GM10248 (cell line): Measurements from ENCODE around the gene P4HA2.

Experiments
- CTCF ChIA-PET: fragments of 300-600 bp; sonication (Branson Sonifier 250); formaldehyde crosslinking; extraction: SDS; loops from one replicate; lab custom pipeline; 2021; ENCODE audit warnings: antibody characterized with exemption; lab: Yijun Ruan, JAX
- POLR2A ChIA-PET: fragments of 350-650 bp; sonication (Branson Sonifier 250); formaldehyde crosslinking; extraction: SDS; loops from one replicate; lab custom pipeline; 2020; ENCODE audit warnings: antibody characterized with exemption; lab: Yijun Ruan, JAX
- DNase-seq: peaks from one replicate; pipeline ENCODE4 v3.0.0; 2012; ENCODE audit errors: extremely low spot score
- TF ChIP-seq, protein P1 (sequence below): IDR thresholded peaks from 2 replicates; pipeline ENCODE4 v1.5.1; 2012; ENCODE audit warnings: mild to moderate bottlenecking, low read depth; ENCODE audit errors: extremely low read depth, missing control alignments, control extremely low read depth

Gene P4HA2

DNA sequence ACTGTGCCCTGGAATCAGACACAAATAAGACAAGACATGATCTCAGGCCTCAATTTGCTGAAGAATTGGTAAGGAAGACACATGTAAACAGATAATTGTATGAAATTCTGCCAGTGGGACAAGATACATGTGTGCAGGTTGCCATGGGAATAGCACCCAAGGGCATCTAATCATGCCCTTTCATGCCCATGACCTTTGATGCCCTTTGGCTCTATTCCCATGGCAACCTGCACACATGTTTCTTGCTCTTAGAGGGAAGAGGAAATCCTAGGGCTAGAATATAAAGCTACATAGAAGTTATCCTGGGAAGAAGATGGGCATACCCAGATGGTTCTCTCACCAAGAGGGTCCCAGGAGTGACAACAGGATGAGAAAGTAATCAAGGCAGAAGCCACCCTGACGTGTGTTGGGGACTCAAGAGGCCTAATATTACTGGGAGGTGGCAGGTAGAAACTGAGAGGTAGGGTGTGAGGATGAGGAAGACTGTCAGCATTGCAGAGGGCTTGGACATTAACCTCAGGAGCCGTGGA lies 34.4 kb downstream of the P4HA2 start:
- TF ChIP-seq, protein P1, sequence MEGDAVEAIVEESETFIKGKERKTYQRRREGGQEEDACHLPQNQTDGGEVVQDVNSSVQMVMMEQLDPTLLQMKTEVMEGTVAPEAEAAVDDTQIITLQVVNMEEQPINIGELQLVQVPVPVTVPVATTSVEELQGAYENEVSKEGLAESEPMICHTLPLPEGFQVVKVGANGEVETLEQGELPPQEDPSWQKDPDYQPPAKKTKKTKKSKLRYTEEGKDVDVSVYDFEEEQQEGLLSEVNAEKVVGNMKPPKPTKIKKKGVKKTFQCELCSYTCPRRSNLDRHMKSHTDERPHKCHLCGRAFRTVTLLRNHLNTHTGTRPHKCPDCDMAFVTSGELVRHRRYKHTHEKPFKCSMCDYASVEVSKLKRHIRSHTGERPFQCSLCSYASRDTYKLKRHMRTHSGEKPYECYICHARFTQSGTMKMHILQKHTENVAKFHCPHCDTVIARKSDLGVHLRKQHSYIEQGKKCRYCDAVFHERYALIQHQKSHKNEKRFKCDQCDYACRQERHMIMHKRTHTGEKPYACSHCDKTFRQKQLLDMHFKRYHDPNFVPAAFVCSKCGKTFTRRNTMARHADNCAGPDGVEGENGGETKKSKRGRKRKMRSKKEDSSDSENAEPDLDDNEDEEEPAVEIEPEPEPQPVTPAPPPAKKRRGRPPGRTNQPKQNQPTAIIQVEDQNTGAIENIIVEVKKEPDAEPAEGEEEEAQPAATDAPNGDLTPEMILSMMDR = no peak
- ChIA-PET POLR2A (no interaction called here), CTCF (interaction anchor here (1.1 to 2.7 kb wide), 3 partner anchors 13 to 89 kb away, joined by 3 to 17 read pairs (median 3); no protein-coding TSS in a partner anchor)

DNA sequence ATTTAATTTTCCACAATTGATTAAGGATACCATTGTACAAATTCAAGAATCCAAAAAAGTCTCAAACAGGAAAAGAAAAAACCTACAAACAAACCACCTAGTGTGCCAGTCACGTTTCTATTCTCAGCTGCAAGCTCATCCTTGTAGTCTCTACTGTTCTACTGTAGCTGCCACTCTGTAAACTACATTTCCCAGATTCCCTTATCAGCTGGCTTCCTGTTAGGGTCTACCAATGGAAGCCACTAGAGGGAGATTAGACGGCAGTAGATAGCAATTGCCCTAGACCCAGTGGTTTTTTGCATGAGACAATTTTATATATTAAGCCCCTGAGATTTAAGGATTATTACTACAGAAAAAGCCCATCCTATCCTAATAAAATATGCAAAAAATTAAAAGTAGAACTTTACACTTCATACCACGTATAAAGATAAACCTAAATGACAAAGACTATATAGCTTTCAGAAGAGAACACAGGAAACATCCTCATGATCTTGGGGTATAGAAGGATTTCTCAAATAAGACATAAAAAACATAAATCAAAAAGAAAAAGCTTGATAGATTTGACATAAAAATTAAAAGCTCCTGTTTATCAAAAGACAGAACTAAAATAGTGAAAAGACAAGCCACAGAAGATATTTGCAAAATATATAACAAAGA lies 37.4 kb downstream of the P4HA2 start:
- CTCF ChIA-PET = interaction anchor here (0.8 to 4.4 kb wide), 30 partner anchors 10 to 221 kb away, joined by 3 to 40 read pairs (median 4); partner anchors contain the start of gene P4HA2
- POLR2A ChIA-PET = interaction anchor here (1.0 kb wide), 1 partner anchor 37 kb away, joined by 3 read pairs; the partner anchor contains the start of gene P4HA2
- TF ChIP-seq, protein P1 = peak; percentile 52
- peak; percentile 63 for DNase-seq

More for the DNA sequence above, 34.4 kb downstream of the P4HA2 start:
- DNase-seq = no peak

DNA sequence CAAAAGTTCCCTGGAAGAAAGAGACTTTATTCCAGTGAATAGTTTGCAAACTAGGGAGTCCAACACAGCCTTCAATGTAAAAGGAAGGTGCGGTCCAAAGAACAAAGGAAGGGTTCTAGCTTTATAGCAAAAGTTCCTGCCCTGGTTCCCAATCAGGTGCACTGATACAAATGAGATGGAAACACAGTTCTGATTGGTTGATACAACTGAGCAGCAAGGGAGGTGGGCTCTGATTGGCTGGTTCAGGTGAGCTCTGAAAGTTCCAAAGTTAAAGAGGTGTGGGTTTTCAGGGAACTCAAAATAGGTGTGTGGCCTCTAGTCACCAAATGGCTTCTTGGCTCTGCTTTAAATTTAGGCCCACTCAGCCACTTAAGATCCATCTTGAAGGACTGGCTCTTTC lies 43.1 kb downstream of the P4HA2 start:
- CTCF ChIA-PET = no interaction called here
- POLR2A ChIA-PET = no interaction called here
- TF ChIP-seq, protein P1 = no peak
- no peak for DNase-seq

DNA sequence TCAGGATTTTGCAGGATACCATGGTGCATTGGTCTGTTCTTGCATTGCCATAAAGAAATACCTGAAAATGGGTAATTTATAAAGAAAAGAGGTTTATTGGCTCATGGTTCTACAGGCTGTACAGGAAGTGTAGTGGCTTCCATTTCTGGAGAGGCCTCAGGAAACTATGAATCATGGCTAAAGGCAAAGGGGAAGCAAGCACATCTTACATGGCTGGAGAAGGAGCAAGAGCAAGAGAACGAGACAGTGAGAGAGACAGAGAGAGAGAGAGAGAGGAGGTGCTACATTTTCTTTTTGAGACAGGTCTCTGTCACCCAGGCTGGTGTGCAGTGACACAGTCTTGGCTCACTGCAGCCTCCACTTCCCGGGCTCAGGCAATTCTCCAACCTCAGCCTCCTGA lies 43.9 kb downstream of the P4HA2 start:
- POLR2A ChIA-PET = no interaction called here
- no peak for DNase-seq
- CTCF ChIA-PET = no interaction called here
- TF ChIP-seq, protein P1 = no peak

DNA sequence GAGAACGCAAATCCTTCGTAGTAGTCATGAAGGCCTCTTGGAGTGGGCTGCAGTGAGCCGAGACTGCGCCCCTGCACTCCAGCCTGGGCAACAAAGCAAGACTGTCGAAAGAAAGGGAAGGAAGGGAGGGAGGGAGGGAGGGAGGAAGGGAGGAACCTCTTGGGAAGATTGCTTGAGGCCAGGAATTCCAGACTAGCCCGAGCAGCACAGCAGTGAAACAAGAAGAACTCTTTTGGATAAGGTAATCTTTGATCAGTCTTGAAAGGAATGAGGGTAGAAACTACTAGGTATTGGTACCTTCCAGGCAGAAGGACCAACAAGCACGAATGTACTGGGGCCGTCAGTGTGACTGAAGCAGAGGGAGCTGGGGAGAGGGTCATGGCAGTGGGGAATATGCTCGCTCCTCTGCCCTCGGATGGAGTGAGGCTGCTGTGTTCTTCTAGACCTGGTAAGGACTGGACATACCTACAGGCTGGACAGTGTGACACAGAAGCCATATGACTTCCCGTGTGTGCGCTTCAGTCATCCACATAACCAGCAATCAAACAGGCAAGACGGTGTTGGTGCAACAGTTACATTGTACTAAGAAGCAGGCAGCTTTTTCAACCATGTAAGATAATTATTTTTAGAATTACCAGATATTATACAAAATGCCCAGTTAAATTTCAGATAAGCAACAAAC lies 45.2 kb downstream of the P4HA2 start:
- no peak for DNase-seq
- TF ChIP-seq, protein P1 = no peak
- CTCF ChIA-PET = interaction anchor here (1.0 to 6.7 kb wide), 6 partner anchors 8 to 119 kb away, joined by 3 to 63 read pairs (median 23); partner anchors contain the start of gene IL3
- POLR2A ChIA-PET = no interaction called here

DNA sequence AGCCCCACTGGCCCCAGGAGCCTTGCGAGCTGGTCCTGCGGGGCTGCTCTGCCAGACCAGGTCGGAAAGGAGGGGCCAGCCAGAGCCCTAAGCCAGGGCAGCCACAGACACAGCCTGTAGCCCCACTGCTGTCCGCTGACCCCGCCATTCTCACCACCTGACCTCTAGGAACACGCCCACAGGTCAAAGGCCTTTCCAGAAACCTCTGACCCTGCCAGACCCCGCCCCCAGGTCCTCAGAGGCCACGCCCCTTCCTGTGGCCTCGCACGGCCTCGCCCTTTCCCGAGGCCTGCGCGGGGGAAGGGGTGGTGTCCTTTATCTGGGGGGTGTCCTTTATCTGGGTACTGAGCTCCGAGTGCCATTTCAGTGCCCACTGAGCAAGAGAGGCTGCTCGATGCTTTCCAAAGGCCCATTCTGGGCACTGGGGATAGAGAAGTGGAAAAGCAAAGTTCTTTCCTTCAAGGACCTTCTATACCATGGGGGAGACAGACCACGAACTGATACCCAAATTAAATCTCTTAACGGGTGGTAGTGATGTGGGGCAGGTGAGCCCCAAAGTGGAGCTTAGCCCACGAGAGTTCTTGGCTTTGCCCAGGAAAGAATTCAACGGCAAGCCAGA lies 46.5 kb downstream of the P4HA2 start:
- POLR2A ChIA-PET = no interaction called here
- TF ChIP-seq, protein P1 = no peak
- CTCF ChIA-PET = interaction anchor here (0.7 to 6.7 kb wide), 25 partner anchors 9 to 692 kb away, joined by 3 to 63 read pairs (median 4); partner anchors contain the start of genes CSF2 and IL3
- DNase-seq = no peak
